SK-N-SH treated with all-trans-retinoic acid at 6 μM for 48 hours (cell line): ENCODE data around the gene HDDC2.

Experiments
- RARB ChIP-seq: fragments of 250-450 bp; sonication (Bioruptor Pico); IDR thresholded peaks from 2 replicates; pipeline ENCODE4 v1.8.0; 2021; ENCODE audit warnings: mild to moderate bottlenecking, moderate library complexity
- ZNF70 ChIP-seq: fragments of 450-650 bp; formaldehyde crosslinking; IDR thresholded peaks from 2 replicates; pipeline ENCODE4 v1.5.0; 2020; ENCODE audit warnings: mild to moderate bottlenecking, moderate library complexity

GRCh38 chr6:125300992-125301434 lies 754 bp downstream of the HDDC2 start:
- TF ChIP-seq RARB (CRISPR knock-in tag) (no peak), ZNF70 (CRISPR knock-in tag) (no peak)
